HepG2 (cell line): ENCODE results near the gene BCAM. TPM values are rescaled to one million over a fixed set of nuclear protein-coding genes. Genes with fewer than 3 reads are reported as not detected.

Source experiments
- AHDC1 ChIP-seq: sonication (generic); formaldehyde crosslinking; IDR thresholded peaks from 2 replicates; pipeline ENCODE4 v1.5.1; 2020; ENCODE audit warnings: mild to moderate bottlenecking, missing genetic modification reagents, borderline replicate concordance
- FOXA3 ChIP-seq: IDR thresholded peaks from 2 replicates; pipeline ENCODE4 v1.6.1; 2016; ENCODE audit warnings: missing genetic modification reagents, missing compliant biosample characterization
- FOXO1 ChIP-seq: sonication (generic); formaldehyde crosslinking; IDR thresholded peaks from 2 replicates; pipeline ENCODE4 v1.4.0; 2020; ENCODE audit warnings: missing genetic modification reagents
- GATAD1 ChIP-seq: IDR thresholded peaks from 2 replicates; pipeline ENCODE4 v1.6.1; 2016; ENCODE audit warnings: missing genetic modification reagents, missing compliant biosample characterization
- HDAC1 ChIP-seq: sonication (generic); formaldehyde crosslinking; IDR thresholded peaks from 2 replicates; pipeline ENCODE4 v1.5.1; 2020; ENCODE audit warnings: mild to moderate bottlenecking, missing genetic modification reagents
- KAT2B ChIP-seq: fragments of 150-350 bp; IDR thresholded peaks from 2 replicates; pipeline ENCODE4 v1.6.1; 2014; ENCODE audit warnings: low read depth, low read length, borderline replicate concordance
- MEF2D ChIP-seq: sonication (generic); formaldehyde crosslinking; IDR thresholded peaks from 2 replicates; pipeline ENCODE4 v1.5.1; 2020; ENCODE audit warnings: mild to moderate bottlenecking, missing genetic modification reagents
- NCOA2 ChIP-seq: sonication (generic); formaldehyde crosslinking; IDR thresholded peaks from 2 replicates; pipeline ENCODE4 v1.8.0; 2022; ENCODE audit warnings: inconsistent platforms
- POGK ChIP-seq: sonication (generic); formaldehyde crosslinking; conservative IDR thresholded peaks from 2 replicates; pipeline ENCODE4 v1.8.0; 2022; ENCODE audit warnings: mild to moderate bottlenecking, moderate library complexity, missing genetic modification reagents
- TEAD3 ChIP-seq: optimal IDR thresholded peaks from 2 replicates; pipeline ENCODE3; 2016; ENCODE audit warnings: borderline replicate concordance
- ZFP36 ChIP-seq: fragments of 150-350 bp; IDR thresholded peaks from 2 replicates; pipeline ENCODE4 v1.6.1; 2018; ENCODE audit warnings: borderline replicate concordance, low read length, low read depth; ENCODE audit not compliant: partially characterized antibody
- ZFX ChIP-seq: sonication (generic); formaldehyde crosslinking; IDR thresholded peaks from 2 replicates; pipeline ENCODE4 v1.4.0; 2020; ENCODE audit warnings: mild to moderate bottlenecking, low read depth, missing genetic modification reagents, moderate library complexity
- ZNF331 ChIP-seq: sonication (generic); formaldehyde crosslinking; IDR thresholded peaks from 2 replicates; pipeline ENCODE4 v1.4.0; 2020; ENCODE audit warnings: missing genetic modification reagents
- ZNF609 ChIP-seq: sonication (generic); formaldehyde crosslinking; IDR thresholded peaks from 2 replicates; pipeline ENCODE4 v1.4.0; 2020; ENCODE audit warnings: mild to moderate bottlenecking, missing genetic modification reagents, borderline replicate concordance
- polyA plus RNA-seq, 8 experiments: library from polyadenylated mRNA; depleted of rRNA in 3 of 8; stranded (reverse) in 7 of 8; unstranded in 1 of 8; fragments of >200 nt; fragmentation: Illumina TruSeq in 4 of 8; extraction: Trizol in 4 of 8; gene quantifications; 2 replicates each; pipeline versions ENCODE4 v1.2.1 to v1.2.3, GENCODE V29; 2011 to 2016; ENCODE audit warnings: low read depth in 4 of 8, missing spikeins in 1 of 8, mixed read lengths in 1 of 8; ENCODE audit not compliant: insufficient read depth in 1 of 8
- total RNA-seq, 5 experiments: library from RNA; depleted of rRNA; stranded (reverse); fragments of >200 nt; fragmentation: Illumina TruSeq; extraction: Trizol; gene quantifications; 2 replicates each; pipeline ENCODE4 v1.2.3, GENCODE V29; 2016; ENCODE audit warnings: low read depth in 1 of 5
- TF ChIP-seq, protein P1 (sequence below): sonication (generic); formaldehyde crosslinking; IDR thresholded peaks from 2 replicates; pipeline ENCODE4 v1.4.0; 2020; ENCODE audit warnings: missing genetic modification reagents, mild to moderate bottlenecking, borderline replicate concordance

The BCAM gene
- total and polyA plus RNA-seq, 2 of the 13 experiments (the other 11 are each of a cell fraction or from before 2014, with no cell fraction given), result 51.2 to 62.7 TPM

DNA sequence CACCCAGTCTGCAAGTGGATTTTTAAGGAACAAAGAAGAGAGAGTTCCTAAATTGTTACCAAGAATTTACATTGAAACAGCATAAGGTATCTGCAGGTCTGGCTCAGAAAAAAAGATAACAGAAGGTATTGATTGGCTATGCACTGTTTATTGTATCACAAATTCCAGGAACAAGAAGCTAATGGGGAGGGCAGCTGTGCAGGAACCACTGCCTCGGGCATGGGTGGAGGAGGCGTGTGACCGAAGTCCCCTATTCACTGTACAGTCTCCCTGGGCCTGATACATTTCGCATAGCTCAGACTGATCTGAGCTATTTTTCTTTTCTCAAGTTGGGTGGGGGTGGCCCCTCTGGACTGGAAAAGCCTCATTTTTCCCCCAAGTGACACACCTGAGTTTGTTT is 48.9 kb downstream of the BCAM start (continued):
- peak; percentile 45; the same call in 1 of the 2 replicates for TF ChIP-seq AHDC1 (CRISPR knock-in tag)
- TF ChIP-seq ZNF331 (CRISPR knock-in tag), result 0 out of 2 replicates have a peak, but pooled peaks have one; percentile 12
- peak; percentile 58 for TF ChIP-seq FOXA3 (CRISPR knock-in tag)
- peak; percentile 30; the same call in 1 of the 2 replicates for TF ChIP-seq HDAC1 (CRISPR knock-in tag)
- TF ChIP-seq FOXO1, result peak; percentile 35; the same call in 1 of the 2 replicates
- TF ChIP-seq KAT2B, result 0 out of 2 replicates have a peak, but pooled peaks have one; percentile 15
- TF ChIP-seq MEF2D, result 0 out of 2 replicates have a peak, but pooled peaks have one; percentile 21
- TF ChIP-seq, protein P1, sequence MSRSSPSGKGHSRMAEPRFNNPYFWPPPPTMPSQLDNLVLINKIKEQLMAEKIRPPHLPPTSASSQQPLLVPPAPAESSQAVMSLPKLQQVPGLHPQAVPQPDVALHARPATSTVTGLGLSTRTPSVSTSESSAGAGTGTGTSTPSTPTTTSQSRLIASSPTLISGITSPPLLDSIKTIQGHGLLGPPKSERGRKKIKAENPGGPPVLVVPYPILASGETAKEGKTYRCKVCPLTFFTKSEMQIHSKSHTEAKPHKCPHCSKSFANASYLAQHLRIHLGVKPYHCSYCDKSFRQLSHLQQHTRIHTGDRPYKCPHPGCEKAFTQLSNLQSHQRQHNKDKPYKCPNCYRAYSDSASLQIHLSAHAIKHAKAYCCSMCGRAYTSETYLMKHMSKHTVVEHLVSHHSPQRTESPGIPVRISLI (CRISPR knock-in tag), result 0 out of 2 replicates have a peak, but pooled peaks have one; percentile 68
- TF ChIP-seq ZFP36, result no peak
- peak; percentile 86 for TF ChIP-seq TEAD3 (CRISPR knock-in tag)
- peak; percentile 40; the same call in 1 of the 2 replicates for TF ChIP-seq ZFX (CRISPR knock-in tag)
- TF ChIP-seq NCOA2 (CRISPR knock-in tag), result peak; percentile 52; the same call in 1 of the 2 replicates
- TF ChIP-seq ZNF609 (CRISPR knock-in tag), result 0 out of 2 replicates have a peak, but pooled peaks have one; percentile 25
- no peak for TF ChIP-seq POGK
- 0 out of 2 replicates have a peak, but pooled peaks have one; percentile 16 for TF ChIP-seq GATAD1
